OCI-LY7 (cell line): ENCODE results near the gene FGFRL1. TPM values are rescaled to one million over a fixed set of nuclear protein-coding genes. Genes with fewer than 3 reads are reported as not detected.

Source experiments
- BruUV-seq: library from RNA; stranded (reverse); fragments of 400-500 nt; replicated peaks from 2 replicates; lab custom pipeline; 2021; lab: Mats Ljungman, UMichigan
- CTCF ChIA-PET: fragments of 300-600 bp; sonication (Branson Sonifier 250); formaldehyde crosslinking; loops from one replicate; lab custom pipeline; 2022; ENCODE audit warnings: antibody characterized with exemption; ENCODE audit not compliant: unreplicated experiment; lab: Charles Lee
- POLR2A ChIA-PET: fragments of 300-600 bp; sonication (Branson Sonifier 250); formaldehyde crosslinking; loops from one replicate; lab custom pipeline; 2022; ENCODE audit warnings: antibody characterized with exemption; lab: Charles Lee
- DNase-seq: peaks from one replicate; pipeline ENCODE4 v3.0.0-alpha.2; 2015; ENCODE audit warnings: low spot score
- H2AFZ ChIP-seq: fragments of 200-600 bp; sonication (generic), shearing (Covaris generic); 2 replicates; pipeline ENCODE4 v1.6.1; 2014; ENCODE audit warnings: mild to moderate bottlenecking, antibody characterized with exemption, low read length, moderate library complexity
- H3K27ac ChIP-seq: fragments of 200-600 bp; sonication (generic); 2 replicates; pipeline ENCODE4 v1.5.1; 2014; ENCODE audit warnings: mixed run types, low read depth, mild to moderate bottlenecking, moderate library complexity, low read length, inconsistent platforms; ENCODE audit not compliant: poor library complexity, severe bottlenecking
- H3K36me3 ChIP-seq: fragments of 200-600 bp; sonication (generic); 2 replicates; pipeline ENCODE4 v1.6.1; 2014; ENCODE audit warnings: mild to moderate bottlenecking, antibody characterized with exemption, low read length, moderate library complexity, mixed read lengths; ENCODE audit not compliant: insufficient read depth
- H3K4me1 ChIP-seq: fragments of 200-600 bp; sonication (generic); 2 replicates; pipeline ENCODE4 v1.5.1; 2014; ENCODE audit warnings: mild to moderate bottlenecking, low read length; ENCODE audit not compliant: insufficient read depth, poor library complexity, severe bottlenecking
- H3K4me2 ChIP-seq: fragments of 200-600 bp; sonication (generic); 2 replicates; pipeline ENCODE4 v1.6.1; 2014; ENCODE audit warnings: mild to moderate bottlenecking, low read length
- H3K4me3 ChIP-seq: fragments of 200-600 bp; sonication (generic); 2 replicates; pipeline ENCODE4 v1.5.1; 2014; ENCODE audit warnings: mild to moderate bottlenecking, low read depth, low read length; ENCODE audit not compliant: poor library complexity, severe bottlenecking
- H3K79me2 ChIP-seq: fragments of 200-600 bp; sonication (generic); 2 replicates; pipeline ENCODE4 v1.6.1; 2016; ENCODE audit warnings: low read depth, mild to moderate bottlenecking, low read length, moderate library complexity, mixed read lengths; ENCODE audit not compliant: insufficient read depth
- H3K9me2 ChIP-seq: fragments of 200-600 bp; sonication (generic); 2 replicates; pipeline ENCODE4 v1.6.1; 2016; ENCODE audit warnings: mild to moderate bottlenecking, low read length, mixed read lengths; ENCODE audit not compliant: insufficient read depth
- H3K9me3 ChIP-seq: fragments of 200-600 bp; sonication (generic); 2 replicates; pipeline ENCODE4 v1.6.1; 2014; ENCODE audit warnings: mild to moderate bottlenecking, mixed run types, low read length, mixed read lengths
- H4K20me1 ChIP-seq: fragments of 200-600 bp; sonication (generic); 2 replicates; pipeline ENCODE4 v1.6.1; 2014; ENCODE audit warnings: mild to moderate bottlenecking, antibody characterized with exemption, low read length, moderate library complexity, mixed read lengths; ENCODE audit not compliant: insufficient read depth
- CTCF ChIP-seq: fragments of 200-600 bp; sonication (generic); conservative IDR thresholded peaks from 2 replicates; pipeline ENCODE4 v1.5.1; 2014; ENCODE audit warnings: mild to moderate bottlenecking, antibody characterized with exemption, low read length, moderate library complexity, mixed read lengths
- EZH2phosphoT487 ChIP-seq: fragments of 200-600 bp; sonication (generic); IDR thresholded peaks from 2 replicates; pipeline ENCODE4 v1.6.1; 2018; ENCODE audit warnings: low read depth, borderline replicate concordance, mild to moderate bottlenecking, mixed run types, antibody characterized with exemption, low read length, moderate library complexity, mixed read lengths
- intact Hi-C: fragments of 100-400 bp; cut with micrococcal nuclease; formaldehyde crosslinking; loops from one replicate; pipeline ENCODE4 v1.10.0; 2022; ENCODE audit not compliant: unreplicated experiment
- total RNA-seq, 2 experiments: library from RNA; depleted of rRNA in 1 of 2; stranded (reverse); fragments of >200 nt in 1 of 2; shearing (Covaris generic) in 1 of 2; gene quantifications; 2 replicates each; pipeline ENCODE4 v1.2.3, GENCODE V29; 2014 to 2022

Gene FGFRL1
- total RNA-seq, 2 experiments from 2014 or later = 1.4 to 2.7 TPM

DNA sequence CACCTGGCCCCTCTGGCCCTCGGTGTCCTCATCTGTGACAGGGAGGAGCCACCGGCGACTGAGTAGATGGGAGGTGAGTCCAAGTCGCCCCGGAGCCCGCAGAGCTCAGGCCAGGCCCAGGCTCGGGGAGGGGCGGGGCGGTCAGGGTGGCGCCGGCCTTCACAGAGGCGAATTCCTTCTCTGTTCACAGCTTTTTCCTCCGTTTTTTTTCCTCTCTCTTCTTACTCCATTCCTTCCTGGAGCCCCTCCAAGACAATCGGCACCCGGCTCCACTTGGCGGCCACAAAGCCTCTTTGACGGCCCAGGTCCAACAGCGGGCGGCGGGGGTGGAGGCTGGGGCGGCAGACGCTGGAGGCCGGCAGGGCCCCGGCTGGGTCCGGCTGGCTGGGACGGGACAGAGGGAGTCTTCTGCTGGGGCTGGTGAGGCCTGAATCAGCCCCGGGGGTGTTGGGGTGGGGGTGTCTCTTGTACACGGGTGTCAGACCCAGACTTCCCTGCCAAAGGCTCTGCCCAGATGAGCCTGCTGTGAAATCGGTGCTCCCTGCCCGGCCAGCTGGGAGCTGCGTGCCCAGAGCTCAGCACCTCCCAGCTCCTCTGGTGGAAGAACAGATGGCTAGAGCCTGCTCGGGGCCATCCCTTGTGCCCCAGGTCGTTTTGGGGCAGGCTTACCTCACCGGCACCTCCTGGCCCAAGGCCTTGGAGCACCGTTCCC lies 22.6 kb downstream of the FGFRL1 start:
- intact Hi-C loops = no loop called here
- no TSS peak for BruUV-seq
- POLR2A ChIA-PET = interaction anchor here (0.7 kb wide), 1 partner anchor 124 kb away, joined by 3 read pairs; no protein-coding TSS in a partner anchor

GRCh38 chr4:1035510-1035909 lies 24.1 kb downstream of the FGFRL1 start:
- H3K79me2 ChIP-seq = no peaks in the 10 kb centered on the region
- POLR2A ChIA-PET = no interaction called here
- H3K9me2 ChIP-seq = no peaks in the 10 kb centered on the region
- no peak overlapping the region for H3K27ac ChIP-seq
- BruUV-seq = no TSS peak
- no peaks in the 10 kb centered on the region for H4K20me1 ChIP-seq
- no peaks in the 10 kb centered on the region for H3K36me3 ChIP-seq
- intact Hi-C loops = no loop called here
- no peak overlapping the region for H3K4me3 ChIP-seq
- H2AFZ ChIP-seq = no peak overlapping the region
- DNase-seq = no peak
- H3K4me2 ChIP-seq = no peak overlapping the region
- TF ChIP-seq CTCF (no peak), EZH2phosphoT487 (no peak)
- no peaks in the 10 kb centered on the region for H3K4me1 ChIP-seq
- no peaks in the 10 kb centered on the region for H3K9me3 ChIP-seq
- CTCF ChIA-PET = no interaction called here

More for the DNA sequence above, 22.6 kb downstream of the FGFRL1 start:
- Histone ChIP-seq H3K4me1 (no peaks in the 10 kb centered on the region), H2AFZ (no peak overlapping the region), H3K4me2 (no peak overlapping the region), H4K20me1 (no peaks in the 10 kb centered on the region), H3K27ac (no peak overlapping the region), H3K4me3 (no peak overlapping the region), H3K79me2 (no peaks in the 10 kb centered on the region), H3K9me2 (no peaks in the 10 kb centered on the region), H3K9me3 (no peaks in the 10 kb centered on the region), H3K36me3 (no peaks in the 10 kb centered on the region)
- TF ChIP-seq CTCF = no peak
- no peak for TF ChIP-seq EZH2phosphoT487
- DNase-seq = no peak
- CTCF ChIA-PET = no interaction called here

DNA sequence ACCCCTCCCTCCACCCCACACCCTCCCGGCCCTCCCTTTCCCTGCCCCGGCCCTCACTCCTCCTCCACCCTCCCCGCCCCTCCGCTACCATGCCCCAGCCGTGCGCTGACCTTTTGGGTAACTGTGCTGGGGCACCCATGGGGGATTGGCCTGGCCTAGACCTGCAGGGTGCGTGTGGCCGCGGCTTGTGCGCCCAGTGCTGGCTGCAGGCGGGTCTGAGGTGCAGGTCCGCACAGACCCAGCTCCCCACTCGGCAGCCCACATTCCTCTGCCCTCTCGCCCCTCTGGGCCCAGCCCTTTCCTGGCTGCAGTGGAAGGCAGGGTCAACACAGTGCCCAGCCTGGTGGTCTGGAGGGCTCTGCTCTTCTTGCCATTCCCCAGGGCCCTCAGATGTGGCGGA lies 24.7 kb downstream of the FGFRL1 start:
- H3K27ac ChIP-seq = no peak overlapping the region
- H3K4me3 ChIP-seq = no peak overlapping the region
- no peak overlapping the region for H2AFZ ChIP-seq
- TF ChIP-seq EZH2phosphoT487 (no peak), CTCF (no peak)
- no peaks in the 10 kb centered on the region for H3K36me3 ChIP-seq
- no peaks in the 10 kb centered on the region for H3K9me3 ChIP-seq
- no peaks in the 10 kb centered on the region for H3K79me2 ChIP-seq
- intact Hi-C loops = no loop called here
- ChIA-PET POLR2A (no interaction called here), CTCF (no interaction called here)
- no peaks in the 10 kb centered on the region for H4K20me1 ChIP-seq
- no TSS peak for BruUV-seq
- H3K9me2 ChIP-seq = no peaks in the 10 kb centered on the region
- no peaks in the 10 kb centered on the region for H3K4me1 ChIP-seq
- DNase-seq = no peak
- H3K4me2 ChIP-seq = no peak overlapping the region
